ENCODE measurements around the gene MEAF6.

Gene MEAF6

DNA sequence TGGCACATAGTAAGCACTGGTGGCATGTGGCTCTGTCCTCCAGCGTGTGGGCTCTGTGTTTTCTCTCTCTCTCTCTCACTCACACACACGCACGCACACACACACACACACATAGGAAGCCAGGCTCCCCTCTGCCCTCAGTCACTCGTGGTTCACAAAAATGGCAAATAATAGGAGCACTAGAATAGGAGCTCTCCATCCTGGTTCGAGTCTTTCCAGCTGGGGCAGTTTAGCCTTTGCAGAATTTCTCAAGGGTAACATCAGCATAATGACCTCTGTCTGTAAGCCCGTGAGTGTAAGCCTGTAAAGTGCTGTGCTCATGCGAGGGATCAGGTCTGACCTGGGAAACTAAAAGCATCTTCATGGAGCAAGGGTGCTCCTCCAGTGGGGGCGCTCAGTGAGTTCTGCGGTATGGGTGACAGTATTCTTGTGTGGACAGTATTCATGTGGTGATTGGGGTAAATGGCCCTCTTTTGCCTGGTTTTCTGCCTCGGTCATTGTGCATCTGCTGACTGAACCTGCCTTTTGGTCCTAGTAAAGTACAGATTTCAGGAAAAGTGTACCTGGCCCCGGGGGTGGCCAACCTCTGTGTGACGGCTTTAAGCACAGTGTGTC is 41.0 kb downstream of the MEAF6 start:
- DNase-seq (ENCODE audit: low spot score), result no peak

DNA sequence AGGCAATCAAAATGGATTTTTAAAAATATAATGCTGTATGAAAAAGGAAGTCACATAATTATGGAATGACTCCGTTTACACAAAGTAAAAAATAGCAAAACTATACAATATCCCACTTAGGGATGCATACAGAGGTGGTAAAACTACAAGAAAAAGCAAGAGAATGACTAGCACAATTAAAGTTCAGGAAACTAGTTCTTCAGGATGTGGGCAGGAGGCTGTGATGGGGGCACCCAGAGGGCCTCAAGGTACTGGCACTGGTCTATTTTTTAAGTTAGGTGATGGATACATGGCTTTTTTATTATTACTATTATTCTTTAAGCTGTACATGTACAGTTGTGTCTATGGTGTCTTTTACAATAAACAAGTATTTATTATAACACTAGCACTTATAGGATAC is 41.6 kb downstream of the MEAF6 start:
- DNase-seq (ENCODE audit: low spot score), result no peak

DNA sequence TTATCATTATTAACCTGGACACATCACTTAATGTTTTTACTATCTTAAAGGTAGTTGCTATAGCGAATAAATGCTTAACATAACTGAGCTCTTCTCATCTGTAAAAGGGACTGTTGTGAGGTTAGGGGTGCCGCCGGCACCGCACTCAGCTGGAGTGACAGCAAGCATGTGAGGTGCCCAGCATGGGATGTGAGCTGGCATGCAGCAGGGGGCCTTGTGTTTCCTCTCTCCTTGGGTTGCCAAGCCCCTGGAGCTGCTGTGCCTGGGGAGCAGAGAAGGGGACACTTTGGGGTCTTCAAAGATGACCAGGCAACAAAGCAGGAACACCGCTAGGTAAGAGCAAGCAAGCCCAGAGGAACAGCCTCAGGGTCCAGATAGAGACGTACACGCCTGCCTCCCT is 42.3 kb downstream of the MEAF6 start:
- no peak for DNase-seq (ENCODE audit: low spot score)

DNA sequence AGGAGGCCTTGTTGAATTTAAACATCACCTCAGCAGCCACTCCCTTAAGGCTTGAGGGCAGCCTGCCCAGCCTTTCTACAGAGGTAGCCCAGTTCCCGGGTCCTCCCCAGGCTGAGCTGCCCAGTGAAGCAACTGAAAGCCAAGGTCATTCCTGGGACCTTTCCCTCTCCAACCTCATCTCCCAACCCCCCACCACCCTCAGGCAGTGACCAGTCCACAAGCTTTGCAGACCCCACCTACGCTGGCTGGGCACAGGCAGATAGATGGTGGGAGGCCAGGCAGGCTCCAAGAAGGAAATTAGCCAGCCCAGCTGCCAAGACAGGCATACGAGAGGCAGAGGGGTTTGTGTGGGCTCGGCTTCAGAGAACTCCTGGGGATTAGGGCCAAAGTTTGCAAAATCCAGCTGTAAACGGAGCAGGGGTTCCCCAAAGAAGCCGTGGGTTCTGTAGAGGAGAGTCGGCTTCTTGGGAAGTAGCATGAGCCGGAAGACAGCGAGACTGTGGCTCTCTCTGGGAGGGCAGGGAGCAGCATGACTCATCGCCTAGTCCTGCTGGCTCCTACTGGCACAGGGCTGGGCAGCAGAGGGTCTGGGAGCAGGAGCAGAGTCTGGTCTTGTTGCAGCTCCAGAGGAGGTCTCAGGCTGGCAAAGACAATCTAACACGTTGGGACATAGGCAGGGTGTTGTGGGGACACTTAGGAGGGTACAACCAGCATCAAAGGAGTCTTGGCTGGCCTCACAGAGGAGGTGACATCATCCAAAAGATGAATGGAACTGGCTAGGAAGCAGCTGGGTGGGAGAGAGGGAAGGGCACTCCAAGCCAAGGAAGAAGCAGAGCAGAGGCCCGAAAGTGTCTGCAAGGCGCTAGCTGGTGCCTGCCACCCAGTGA is 43.0 kb downstream of the MEAF6 start:
- DNase-seq (ENCODE audit: low spot score), result peak; percentile 95

DNA sequence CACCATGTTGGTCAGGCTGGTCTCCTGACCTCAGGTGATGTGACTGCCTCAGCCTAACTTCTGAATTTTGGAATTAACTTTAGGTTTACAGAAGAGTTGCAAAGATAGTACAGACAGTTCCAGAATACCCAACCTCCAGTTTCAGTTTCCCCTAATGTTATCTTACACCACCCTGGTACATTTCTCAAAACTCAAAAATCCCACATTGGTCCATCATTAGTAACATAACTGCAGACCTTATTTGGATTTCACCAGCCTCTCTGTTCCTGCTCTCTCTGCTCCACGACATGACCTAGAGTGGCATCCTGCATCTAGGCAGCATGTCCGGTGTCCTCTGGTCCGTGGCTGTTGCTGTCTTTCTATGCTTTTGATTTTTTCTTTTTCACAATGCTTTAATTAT is 45.2 kb downstream of the MEAF6 start:
- DNase-seq (ENCODE audit: low spot score), result no peak

DNA sequence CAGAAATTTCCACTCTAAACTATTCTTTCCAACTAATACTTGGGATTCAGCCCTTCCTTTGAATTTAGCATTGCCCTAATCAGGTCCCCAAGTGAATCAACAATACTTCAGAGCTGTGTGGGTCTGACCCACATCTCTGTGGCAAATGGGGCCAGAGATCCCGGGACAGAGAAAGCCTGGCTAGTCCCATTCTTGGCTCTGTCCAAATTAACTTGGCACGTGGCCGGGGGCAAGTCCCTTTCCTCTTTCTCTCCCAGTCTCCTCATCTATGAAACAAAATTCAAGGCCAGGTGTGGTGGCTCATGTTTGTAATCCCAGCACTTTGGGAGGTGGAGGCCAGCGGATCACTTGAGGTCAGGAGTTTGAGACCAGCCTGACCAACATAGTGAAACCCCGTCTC is 46.5 kb downstream of the MEAF6 start:
- DNase-seq (ENCODE audit: low spot score), result no peak

DNA sequence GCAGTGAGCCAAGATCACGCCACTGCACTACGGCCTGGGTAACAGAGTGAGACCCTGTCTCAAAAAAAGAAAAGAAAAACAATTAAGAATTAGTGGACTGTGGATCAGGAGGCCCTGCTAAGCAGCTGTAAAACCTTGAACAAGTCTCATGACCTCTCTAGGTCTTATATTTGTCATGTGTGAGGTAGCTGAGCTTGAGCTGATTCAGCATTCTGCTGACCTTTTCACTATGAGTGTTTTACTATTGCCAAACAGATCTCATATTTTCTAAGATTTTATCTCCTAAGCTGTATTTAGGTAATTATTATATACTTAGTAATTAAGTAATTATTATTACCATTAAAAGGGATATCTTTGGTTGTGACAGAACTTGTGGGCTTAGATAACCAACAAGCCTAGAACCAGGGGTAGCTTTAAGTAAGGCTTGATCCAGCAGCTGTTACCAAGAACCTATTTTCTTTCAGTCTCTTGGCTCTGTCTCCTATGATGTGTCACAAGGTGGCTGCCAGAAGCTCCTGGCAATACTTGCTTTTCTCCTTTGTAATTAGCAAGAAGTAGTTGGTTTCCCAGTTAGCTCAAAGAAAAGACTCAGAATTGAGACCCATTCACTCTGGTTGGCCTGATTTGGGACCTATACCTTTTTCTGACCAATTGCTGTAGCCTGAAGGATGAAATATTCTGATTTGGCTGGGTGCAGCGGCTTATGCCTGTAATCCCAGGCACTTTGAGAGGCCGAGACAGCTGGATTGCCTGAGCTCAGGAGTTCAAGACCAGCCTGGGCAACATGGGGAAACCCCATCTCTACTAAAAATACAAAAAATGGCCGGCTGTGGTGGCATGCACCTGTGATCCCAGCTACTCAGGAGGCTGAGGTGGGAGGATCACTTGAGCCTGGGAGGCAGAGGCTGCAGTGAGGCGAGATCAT is 48.7 kb downstream of the MEAF6 start:
- DNase-seq (ENCODE audit: low spot score), result peak; percentile 47

DNA sequence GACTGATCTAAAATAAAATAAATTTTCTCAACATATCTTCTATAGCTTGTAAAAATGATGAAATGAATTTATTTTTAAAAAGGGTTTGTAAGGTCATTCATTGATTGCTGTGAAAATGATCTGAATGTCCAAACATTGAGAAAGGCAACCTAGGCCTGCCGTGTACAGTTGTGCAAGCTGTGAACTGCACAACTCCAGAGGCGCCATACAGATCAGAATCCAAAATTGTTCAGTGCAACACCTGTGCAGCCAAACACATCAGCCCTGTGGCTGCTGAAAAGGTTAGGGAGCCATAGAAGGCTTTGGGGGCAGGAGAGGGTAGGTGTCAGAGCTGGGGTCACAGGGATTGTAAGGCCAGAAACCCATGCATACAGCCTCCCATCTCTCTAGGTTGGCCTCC is 50.1 kb downstream of the MEAF6 start:
- DNase-seq (ENCODE audit: low spot score), result no peak

DNA sequence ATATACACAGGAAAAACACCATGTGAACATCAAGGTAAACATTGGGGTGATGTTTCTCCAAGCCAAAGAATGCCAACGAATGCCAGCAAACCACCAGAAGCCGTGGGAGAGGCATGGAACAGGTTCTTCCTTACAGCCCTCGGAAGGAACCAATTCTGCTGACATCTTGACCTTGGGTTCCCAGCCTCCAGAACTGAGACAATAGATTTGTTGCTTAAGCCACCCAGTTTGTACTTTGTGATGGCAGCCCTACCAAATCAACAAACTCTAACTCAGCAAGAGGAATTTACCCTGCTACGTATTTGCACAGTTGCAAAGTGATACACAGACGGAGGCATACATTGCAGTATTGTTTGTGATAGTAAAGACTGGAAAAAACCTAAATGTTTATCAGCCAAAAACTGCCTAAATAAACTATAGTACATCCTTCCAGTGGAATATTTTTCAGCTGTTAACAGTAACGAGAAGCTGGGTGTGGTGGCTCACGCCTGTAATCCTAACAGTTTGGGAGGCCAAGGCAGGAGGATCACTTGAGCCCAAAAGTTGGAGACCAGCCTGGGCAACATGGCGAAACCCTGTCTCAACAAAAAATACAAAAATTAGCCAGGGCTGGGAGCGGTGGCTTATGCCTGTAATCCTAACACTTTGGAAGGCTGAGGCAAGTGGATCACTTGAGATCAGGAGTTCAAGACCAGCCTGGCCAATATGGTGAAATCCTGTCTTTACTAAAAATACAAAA is 52.7 kb downstream of the MEAF6 start:
- DNase-seq (ENCODE audit: low spot score), result no peak

DNA sequence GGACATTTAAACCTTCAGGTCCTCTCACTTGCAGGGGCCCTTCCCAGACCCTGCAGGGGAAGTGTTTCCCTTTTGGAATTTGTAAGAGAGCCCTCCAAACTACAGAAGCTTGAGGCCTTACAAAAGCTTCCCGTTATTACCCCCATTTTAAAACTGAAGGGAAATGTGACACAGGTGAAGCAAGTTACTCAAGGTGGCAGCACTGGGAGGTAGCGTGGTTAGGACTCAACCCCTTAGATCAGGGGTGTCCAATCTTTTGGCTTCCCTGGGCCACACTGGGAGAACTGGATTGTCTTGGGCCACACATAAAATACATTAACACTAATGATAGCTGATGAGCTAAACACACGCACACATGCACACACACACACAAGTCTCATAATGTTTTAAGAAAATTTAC is 56.0 kb downstream of the MEAF6 start:
- DNase-seq (ENCODE audit: low spot score), result no peak

DNA sequence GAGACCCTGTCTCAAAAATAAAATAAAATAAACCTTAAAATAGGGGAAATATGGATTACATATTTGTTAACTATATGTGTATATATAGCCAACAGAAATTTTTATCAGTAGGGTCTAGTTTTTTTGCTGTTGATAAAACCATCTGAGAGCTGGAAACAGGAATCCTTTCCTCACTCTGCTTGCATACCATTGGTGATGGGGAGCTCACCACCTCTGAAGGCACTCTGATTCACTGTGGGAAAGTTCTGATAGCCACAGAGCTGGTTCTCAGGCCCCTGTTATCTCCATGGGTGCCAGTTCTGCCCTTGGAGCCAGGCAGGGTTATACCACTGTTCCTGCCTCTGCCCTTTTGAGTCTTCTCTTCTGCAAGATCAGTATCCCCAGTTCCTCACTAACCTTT is 58.0 kb downstream of the MEAF6 start:
- DNase-seq (ENCODE audit: low spot score), result no peak

DNA sequence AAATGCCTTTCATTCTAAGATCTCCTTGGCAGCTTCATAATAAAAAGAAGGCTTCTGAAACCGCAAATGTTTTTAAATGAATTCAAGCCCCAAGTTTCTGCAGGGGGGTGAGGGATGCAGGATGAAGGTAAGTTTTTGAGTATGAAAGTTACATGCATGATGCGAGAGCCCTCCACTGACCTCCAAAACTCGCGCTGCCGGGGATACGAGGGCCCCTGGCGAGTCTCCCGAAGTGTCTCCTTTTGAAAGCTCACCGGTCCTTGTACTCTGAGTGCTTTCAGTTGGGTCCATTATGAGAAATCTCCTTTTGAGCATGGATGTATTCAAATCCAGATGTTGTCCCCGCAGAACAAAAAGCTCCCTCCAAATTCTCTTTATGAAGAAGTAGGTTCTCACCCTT is 59.0 kb downstream of the MEAF6 start:
- no peak for DNase-seq (ENCODE audit: low spot score)

DNA sequence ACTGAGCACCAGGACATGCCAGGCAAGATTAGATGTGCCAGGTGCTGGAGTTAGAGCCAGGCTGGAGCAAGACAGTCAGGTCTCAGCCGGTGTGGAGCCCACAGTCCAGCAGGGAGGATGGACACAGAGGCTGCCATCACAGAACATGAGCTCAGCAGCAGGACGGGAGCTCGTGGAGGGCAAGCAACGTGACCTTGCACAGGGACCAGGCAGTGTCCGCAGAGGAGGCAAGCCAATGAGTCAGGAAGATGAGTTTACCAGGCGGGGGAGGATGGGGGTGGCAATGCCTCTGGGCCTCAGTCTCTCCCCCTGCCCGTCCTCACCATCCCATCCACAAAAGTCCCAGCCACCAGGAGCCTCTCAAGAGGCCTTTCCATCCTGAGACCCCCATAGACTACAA is 60.9 kb downstream of the MEAF6 start:
- DNase-seq (ENCODE audit: low spot score), result no peak

DNA sequence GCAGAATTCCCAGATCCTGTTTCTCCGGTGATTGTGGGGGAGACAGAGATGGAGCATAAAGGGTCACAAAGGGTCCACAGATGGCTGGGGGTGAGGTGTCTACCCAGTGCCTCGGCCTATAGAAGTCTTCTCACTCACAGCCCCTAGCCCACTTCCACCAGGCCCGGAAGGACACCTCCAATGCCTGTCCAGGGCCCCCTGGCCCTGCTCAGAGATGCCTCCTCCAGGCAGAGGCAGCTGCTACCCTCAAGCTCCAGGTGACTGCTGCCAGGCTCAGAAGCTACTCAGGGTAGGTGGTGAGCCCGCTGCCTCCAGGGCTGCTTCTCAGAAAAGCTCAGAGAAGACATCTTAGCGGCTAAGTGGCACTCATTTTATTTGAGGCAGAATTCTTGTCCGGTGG is 62.1 kb downstream of the MEAF6 start:
- no peak for DNase-seq (ENCODE audit: low spot score)

DNA sequence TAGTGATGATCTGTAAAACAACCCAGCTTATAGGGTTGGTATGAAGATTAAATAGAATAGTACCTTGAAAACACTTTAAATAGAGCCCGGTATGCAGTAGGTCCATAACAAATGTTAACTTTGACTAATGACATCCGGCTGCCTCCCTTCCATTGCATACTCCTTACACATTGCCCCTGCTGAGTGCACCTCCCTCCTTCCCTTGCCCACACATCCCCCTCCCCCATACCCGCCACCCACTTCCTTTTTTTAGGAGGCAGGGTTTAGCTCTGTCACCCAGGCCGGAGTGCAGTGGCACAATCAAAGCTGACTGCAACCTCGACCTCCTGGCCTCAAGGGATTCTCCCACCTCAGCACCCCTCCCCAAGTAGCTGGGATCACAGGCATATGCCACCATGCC is 64.6 kb downstream of the MEAF6 start:
- DNase-seq (ENCODE audit: low spot score), result no peak

DNA sequence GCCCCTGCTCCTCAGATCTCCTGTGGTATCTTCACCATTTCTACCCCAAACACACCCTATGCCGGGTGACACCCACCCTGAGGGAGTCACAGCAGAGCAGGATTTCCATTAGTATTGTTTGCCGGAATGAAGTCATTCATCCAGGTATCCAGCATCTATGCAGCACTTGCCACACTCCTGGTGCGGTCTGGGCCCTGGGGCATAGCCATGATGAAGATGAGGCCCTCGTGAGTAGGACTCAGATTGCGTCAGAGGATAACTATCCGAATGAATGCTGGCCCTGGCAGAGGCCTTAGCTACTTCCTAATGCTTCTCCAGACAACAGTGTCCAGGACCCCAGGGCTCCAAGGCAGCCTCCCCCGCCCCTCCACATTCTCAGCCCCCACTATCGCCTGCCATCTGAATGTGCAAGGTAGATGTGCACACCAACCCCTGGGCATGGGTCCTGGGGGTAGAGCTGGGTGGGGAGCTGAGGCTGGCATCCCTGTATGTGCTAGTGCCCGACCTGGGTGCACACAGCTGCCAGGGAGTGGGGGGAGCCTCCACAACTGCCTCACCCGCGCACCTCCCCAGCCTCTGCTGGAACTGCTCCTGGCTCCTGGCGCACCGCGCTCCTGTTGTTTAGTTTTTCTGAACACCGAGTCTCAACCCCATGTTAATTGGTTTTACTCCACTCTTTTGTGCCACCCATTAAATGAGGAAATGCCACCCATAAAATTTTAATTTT is 65.7 kb downstream of the MEAF6 start:
- no peak for DNase-seq (ENCODE audit: low spot score)

DNA sequence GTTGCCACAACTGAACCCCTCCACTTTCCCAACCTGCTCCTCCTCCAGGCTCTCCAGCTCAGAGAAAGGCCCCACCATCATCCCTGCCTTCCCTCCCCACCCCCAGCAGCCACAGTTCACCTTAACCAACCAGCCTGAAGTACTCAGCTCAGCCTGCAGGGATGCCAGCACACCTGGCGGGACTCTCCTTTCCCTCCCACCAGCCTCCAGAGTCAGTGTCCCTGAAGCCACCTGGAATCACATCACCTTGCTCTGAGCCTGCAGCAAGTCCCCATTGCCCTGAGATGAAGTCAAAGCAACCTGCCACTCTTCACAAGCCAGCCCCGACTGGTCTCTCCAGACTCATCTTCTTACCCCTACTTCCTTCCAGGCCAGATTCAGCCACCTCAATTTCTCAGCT is 66.4 kb downstream of the MEAF6 start:
- no peak for DNase-seq (ENCODE audit: low spot score)

DNA sequence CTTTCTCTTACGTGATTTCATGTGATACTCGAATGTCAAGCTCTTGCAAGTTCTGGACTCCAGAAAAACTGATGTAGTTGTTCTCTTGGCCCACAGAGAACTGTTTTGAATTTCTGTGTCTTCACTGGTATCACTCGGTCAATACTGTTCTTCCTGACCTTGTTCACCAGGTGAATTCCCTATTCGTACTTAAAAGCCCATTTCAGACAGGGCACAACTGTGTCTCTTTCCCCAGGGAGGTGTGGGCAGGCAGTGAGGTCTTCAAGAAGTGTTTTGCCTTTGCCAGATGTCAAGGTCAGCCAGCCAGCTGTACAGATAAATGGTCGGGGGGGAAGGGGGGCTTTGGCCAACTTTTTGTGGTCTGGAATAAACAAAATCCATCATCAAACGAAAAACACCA is 67.7 kb downstream of the MEAF6 start:
- DNase-seq (ENCODE audit: low spot score), result no peak

DNA sequence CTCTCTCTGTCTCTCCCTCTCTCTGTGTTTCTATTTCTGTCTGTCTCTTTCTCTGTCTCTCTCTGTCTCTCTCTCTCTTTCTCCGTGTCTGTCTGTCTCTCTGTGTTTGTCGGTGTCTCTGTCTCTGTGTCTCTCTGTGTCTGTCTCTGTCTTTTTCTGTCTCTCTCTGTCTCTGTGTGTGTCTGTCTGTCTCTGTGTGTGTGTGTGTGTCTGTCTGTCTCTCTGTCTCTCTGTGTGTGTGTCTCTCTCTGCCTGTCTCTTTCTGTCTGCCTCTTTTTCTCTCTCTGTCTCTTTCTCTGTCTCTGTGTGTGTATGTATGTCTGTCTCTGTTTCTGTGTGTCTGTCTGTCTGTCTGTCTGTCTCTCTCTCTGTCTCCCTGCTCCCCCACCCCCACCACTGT is 71.9 kb downstream of the MEAF6 start:
- DNase-seq (ENCODE audit: low spot score), result no peak
